Measurements from ENCODE around the gene LATS1.
"Not testable (repeated sequence)": the region's sequence is repeated elsewhere in the genome, so short reads cannot be mapped to it uniquely, and the experiment has no call there.

The LATS1 gene

DNA sequence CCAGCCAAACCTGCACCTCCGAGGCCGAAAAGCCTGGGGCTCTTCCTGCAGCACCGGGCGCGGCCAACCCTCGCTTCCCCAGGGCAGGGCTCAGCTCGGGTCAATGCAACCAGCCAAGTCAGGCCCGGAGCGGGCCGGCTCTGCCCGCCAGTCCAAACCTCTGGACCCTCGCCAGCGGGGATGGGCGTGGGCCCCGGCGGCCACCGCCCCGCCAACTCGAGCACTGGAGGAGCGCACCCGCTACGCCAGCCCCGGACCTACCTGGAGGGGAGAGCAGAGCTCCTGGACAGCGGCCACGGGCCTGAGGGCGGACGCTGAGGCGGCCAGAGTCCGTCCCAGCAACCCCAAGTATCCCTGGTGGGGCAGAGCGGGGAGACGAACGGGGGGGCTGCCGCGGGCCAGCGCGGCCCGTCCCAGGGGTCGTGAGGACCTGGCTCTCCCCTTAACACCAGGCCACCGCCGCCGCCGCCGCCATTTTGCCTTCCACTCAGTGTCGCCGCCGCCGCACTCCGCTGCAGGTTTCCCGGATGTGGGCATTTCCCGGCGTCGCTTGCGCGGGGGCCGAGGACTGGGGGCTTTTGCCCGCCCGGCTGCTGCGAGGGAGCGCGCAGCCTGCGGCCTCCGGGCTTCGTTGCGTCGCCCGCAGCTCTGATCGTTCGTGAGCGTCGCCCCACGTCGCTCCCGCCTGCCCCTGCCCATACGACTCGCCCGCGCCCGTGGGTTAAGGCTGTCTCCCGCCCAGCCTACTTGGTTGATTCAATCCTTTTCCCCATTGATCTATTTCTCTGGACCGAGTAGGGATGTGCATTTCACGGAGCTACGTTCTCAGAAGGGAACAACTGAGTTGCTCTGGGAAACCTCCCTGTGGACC, at the start of gene LATS1:
LATS1 (minus strand) TSS at position 514 of the 871 bp plus-strand sequence. CDS start 15,975 bp downstream, outside the sequence.
- in situ Hi-C loops (cut with HindIII; ENCODE audit: low sequenced_read_pairs): no loop called here

- in situ Hi-C loops (cut with HindIII; ENCODE audit: low sequenced_read_pairs): no loop called here
These were observed 48.4 kb upstream of the LATS1 start for GRCh38 chr6:149766156-149766769.

- in situ Hi-C loops (cut with HindIII; ENCODE audit: low sequenced_read_pairs): no loop called here
These were observed 46.0 kb upstream of the LATS1 start for GRCh38 chr6:149763866-149764265.

DNA sequence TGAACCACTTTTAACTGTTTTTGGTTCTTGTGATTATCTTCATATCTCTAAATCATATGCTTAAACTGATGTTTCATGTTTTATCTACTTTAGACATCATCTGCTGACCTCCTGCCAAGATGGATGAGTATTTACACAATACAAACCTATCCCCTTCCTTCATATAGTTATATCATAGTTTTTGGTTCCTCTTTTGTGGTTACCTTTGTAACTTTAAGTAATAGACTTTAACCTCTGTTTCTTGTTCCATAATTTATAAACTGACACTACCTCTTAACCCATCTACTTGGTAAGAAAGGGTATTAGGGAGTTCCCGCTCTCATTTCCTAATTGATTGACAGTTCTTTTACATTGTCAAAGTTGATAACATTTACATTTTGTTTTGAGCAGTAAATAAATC, 43.5 kb upstream of the LATS1 start:
- in situ Hi-C loops (cut with HindIII; ENCODE audit: low sequenced_read_pairs): no loop called here

- in situ Hi-C loops (cut with HindIII; ENCODE audit: low sequenced_read_pairs): no loop called here
These were observed 38.3 kb upstream of the LATS1 start for GRCh38 chr6:149756261-149756636.

- in situ Hi-C loops (cut with HindIII; ENCODE audit: low sequenced_read_pairs): no loop called here
These were observed 37.7 kb upstream of the LATS1 start for GRCh38 chr6:149755300-149756260.

DNA sequence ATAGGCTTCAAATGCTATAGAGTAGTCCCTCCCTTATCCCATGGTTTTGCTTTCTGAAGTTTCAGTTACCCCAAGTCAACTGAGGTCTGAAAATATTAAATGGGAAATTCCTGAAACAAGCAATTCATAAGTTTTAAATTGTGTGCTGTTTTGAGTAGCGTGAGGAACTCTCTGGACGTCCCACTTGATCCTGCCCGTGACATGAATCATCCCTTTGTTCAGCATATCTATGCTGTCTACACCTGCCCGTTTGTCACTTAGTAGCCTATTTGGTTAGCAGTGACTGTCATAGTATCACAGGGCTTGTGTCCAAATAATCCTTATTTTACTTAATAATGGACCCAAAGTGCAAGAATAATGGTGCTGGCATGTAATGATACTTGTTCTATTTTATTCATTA, 36.6 kb upstream of the LATS1 start:
- in situ Hi-C loops (cut with HindIII; ENCODE audit: low sequenced_read_pairs): no loop called here

DNA sequence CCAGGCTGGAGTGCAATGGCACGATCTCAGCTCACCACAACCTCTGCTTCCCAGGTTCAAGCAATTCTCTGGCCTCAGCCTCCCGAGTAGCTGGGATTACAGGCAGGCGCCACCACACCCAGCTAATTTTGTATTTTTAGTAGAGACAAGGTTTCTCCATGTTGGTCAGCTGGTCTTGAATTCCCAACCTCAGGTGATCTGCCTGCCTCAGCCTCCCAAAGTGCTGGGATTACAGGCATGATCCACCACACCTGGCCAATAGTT, 35.4 kb upstream of the LATS1 start:
- in situ Hi-C loops (cut with HindIII; ENCODE audit: low sequenced_read_pairs): not testable (repeated sequence)

- in situ Hi-C loops (cut with HindIII; ENCODE audit: low sequenced_read_pairs): no loop called here
These were observed 34.9 kb upstream of the LATS1 start for GRCh38 chr6:149752600-149753373.

- in situ Hi-C loops (cut with HindIII; ENCODE audit: low sequenced_read_pairs): not testable (repeated sequence)
These were observed 34.0 kb upstream of the LATS1 start for GRCh38 chr6:149751920-149752319.

- in situ Hi-C loops (cut with HindIII; ENCODE audit: low sequenced_read_pairs): no loop called here
These were observed 33.3 kb upstream of the LATS1 start for GRCh38 chr6:149751239-149751638.

- in situ Hi-C loops (cut with HindIII; ENCODE audit: low sequenced_read_pairs): no loop called here
These were observed 32.3 kb upstream of the LATS1 start for GRCh38 chr6:149750136-149750609.

GRCh38 chr6:149749594-149750135, 31.8 kb upstream of the LATS1 start, which contains the start of gene PCMT1:
TSS of gene PCMT1 (plus strand) at chr6:149749741. CDS start at chr6:149749902, 161 bp downstream.
- in situ Hi-C loops (cut with HindIII; ENCODE audit: low sequenced_read_pairs): no loop called here

GRCh38 chr6:149749082-149749593, 31.2 kb upstream of the LATS1 start:
- in situ Hi-C loops (cut with HindIII; ENCODE audit: low sequenced_read_pairs): not testable (repeated sequence)

GRCh38 chr6:149746147-149746946, 28.4 kb upstream of the LATS1 start, which contains the start of gene NUP43:
TSS of gene NUP43 (minus strand) at chr6:149746529. CDS start at chr6:149746495, 34 bp downstream.
- in situ Hi-C loops (cut with HindIII; ENCODE audit: low sequenced_read_pairs): no loop called here

DNA sequence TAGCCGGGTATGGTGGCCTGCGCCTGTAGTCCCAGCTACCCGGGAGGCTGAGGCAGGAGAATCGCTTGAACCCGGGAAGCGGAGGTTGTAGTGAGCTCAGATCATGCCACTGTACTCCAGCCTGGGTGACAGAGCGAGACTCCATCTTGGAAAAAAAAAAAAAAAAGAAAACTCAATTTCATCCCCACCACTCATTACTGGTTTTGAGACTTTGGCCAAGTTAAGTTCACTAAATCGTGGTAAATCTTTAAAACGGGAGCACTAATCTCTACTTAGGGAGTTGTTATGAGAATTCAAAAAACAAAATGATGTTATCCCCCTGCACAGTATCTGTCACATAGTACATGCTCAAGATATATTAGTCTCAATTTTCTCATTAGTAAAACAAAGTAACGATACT, 27.4 kb upstream of the LATS1 start:
- in situ Hi-C loops (cut with HindIII; ENCODE audit: low sequenced_read_pairs): not testable (repeated sequence)

DNA sequence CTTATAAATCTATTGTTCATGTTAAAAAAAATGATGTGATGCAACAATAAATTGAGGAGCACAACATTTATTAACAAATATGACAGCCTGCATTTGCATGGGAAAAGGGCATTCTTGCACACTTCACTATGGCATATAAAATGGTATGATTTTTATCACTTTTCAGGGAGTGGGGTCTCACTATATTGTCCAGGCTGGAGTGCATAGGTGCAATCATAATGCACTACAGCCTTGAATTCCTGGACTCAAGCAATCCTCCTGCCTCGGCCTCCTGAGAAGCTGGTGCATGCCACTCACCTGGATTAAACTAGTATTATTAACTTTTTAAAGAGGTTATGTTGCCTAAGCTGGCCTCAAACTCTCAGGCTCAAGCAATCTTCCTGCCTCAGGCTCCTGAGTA, 17.0 kb upstream of the LATS1 start:
- in situ Hi-C loops (cut with HindIII; ENCODE audit: low sequenced_read_pairs): no loop called here

GRCh38 chr6:149733089-149733720, 15.3 kb upstream of the LATS1 start:
- in situ Hi-C loops (cut with HindIII; ENCODE audit: low sequenced_read_pairs): no loop called here

DNA sequence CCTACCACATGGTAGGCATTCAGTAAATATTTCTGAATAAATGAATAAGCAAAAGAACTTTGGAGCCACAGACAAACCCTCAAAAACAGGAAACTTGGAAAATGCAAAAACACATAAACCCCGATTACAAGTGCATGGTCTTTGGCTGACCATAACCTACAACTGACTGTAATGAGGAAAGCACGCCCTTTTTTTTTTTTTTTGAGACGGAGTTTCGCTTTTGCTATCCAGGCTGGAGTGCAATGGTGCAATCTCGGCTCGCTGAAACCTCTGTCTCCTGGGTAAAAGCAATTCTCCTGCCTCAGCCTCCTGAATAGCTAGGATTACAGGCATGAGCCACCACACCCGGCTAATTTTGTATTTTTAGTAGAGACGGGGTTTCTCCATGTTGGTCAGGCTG, 11.9 kb upstream of the LATS1 start:
- in situ Hi-C loops (cut with HindIII; ENCODE audit: low sequenced_read_pairs): no loop called here
